Tongue (tissue), 2 donors: ENCODE results near the gene LRCH3. TPM values are rescaled to one million over a fixed set of nuclear protein-coding genes. Genes with fewer than 3 reads are reported as not detected.
"Not testable (repeated sequence)": the region's sequence is repeated elsewhere in the genome, so short reads cannot be mapped to it uniquely, and the experiment has no call there.

Experiments
- DNase-seq: peaks from one replicate; pipeline ENCODE4 v3.0.0-alpha.2; 2015
- total RNA-seq: library from RNA; depleted of rRNA; stranded (reverse); fragments of >200 nt; gene quantifications from one replicate; pipeline ENCODE4 v1.2.3, GENCODE V29; 2014

The LRCH3 gene
- total RNA-seq, 1 donor from 2014 or later, result 56.3 TPM

DNA sequence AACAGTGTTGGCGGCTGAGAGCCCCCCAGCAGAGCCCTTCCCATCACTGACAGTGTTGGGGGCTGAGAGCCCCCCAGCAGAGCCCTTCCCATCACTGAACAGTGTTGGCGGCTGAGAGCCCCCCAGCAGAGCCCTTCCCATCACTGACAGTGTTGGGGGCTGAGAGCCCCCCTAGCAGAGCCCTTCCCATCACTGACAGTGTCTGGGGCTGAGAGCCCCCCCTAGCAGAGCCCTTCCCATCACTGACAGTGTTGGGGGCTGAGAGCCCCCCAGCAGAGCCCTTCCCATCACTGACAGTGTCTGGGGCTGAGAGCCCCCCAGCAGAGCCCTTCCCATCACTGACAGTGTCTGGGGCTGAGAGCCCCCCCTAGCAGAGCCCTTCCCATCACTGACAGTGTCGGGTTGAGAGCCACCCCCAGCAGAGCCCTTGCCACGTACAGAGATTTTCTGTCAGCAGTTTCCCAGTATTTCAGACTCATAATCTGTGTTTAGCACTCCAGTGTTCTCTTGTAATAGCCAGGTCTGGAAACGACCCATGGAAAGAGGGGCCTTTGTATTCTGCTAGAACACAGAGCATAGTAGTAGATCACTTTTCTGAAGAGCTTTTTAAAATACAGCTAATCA, 96.5 kb downstream of the LRCH3 start:
- DNase-seq, result not testable (repeated sequence)

DNA sequence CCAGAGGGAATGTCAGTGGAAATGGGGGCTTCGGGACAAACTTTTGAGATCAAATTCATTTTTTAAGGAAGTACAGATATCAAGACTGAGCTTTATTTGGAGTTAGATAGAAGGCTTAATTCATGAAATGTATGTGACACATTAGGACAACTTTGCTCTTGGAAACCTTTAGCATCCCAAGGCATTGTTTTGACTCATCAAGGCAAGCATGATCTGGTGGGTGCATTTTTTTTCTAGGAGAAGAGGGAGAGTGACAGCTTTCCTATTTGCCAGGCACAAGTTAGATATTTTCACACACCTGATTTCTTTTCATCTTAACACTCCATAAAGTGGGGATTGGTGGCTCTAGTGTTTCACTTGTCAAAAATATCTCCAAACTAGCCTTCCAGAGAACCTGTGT, 97.5 kb downstream of the LRCH3 start:
- DNase-seq, result no peak

DNA sequence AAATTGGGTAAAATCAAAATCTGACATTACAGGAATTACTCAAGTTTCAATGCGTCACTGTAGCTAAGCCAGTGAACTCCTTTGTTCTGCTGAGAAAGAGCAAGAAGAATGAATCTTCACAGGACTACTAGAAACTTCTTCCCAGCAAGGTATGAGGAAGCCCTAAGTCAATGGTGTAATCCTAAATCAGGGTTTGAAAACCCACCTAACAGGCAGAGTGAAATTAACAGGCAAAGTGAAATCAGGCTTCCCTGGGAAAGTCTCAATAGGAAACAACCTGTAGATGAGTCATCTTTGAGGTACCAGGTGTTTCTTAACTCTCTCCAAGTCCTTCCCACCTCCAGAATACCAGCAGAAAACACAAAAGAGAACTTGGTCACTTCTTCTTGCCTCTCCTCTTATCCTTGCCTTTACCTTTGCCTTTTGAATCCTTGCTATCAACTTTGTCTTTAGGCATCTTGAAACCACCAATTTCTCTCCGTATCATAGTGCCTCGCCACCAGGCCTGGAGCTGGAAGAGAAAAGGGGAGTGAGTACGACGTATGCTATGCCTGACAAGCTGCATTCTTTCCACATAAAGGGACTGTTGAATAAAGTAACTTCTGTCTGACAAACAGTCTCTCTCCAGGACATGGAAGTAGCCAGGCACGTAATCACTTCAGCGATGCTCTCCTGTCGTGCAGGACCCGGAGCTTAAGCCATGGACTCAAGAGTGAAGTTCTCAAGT, 98.3 kb downstream of the LRCH3 start:
- DNase-seq, result no peak

DNA sequence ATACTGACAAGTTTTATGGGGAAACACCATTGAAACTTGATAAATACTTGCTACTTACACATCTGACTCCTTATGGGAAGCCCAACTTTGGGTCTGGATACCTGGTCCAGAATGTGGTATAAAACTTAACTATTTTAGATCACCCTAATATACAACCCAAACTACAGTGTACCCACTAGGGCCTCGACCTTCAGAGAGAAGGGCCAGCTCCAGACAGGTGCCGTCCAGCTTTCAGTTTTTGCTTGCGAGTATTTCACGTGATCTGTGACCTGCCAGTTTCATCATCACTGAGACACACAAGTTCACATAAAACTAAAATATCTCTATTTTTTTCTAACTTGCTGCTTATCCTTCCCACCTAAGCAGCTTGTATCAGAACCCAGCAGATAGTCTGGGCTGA, 99.6 kb downstream of the LRCH3 start:
- DNase-seq, result no peak

DNA sequence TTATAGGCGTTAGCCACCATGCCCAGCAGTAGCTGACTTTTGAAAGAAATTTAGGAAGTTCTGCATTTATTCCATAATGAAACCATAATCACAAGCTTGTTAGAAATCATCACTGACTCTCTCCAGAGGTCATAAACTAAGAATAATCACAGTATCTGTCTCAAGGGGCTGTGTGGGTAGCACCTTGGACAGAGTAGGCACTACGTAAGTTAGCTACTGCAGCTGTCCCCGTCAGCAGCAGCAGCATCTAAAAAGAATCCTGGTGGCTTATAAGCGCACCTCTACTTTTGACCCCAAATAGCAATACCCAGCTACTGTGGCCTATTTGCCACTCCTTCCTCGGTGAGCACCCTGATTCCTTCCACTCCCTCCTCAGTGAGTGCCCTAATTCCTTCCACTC, 101.1 kb downstream of the LRCH3 start:
- DNase-seq, result no peak

DNA sequence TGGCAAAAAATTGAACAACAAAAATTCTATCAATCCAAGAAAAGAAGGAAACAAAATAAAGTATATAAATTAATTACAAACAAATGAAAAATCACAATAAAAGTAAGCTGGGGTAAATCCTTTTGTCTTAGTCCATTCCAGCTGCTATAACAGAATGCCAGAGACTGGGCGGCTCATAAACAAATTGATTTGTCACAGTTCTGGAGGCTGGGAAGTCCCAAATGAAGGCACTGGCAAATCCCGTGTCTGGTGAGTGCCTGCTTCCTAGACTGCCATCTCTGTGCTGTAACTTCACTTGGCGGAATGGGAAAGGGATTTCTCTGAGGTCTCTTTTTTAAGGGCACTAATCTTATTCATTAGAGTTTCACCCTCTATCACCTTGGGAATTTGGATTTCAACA, 105.4 kb downstream of the LRCH3 start:
- DNase-seq, result peak; percentile 50

DNA sequence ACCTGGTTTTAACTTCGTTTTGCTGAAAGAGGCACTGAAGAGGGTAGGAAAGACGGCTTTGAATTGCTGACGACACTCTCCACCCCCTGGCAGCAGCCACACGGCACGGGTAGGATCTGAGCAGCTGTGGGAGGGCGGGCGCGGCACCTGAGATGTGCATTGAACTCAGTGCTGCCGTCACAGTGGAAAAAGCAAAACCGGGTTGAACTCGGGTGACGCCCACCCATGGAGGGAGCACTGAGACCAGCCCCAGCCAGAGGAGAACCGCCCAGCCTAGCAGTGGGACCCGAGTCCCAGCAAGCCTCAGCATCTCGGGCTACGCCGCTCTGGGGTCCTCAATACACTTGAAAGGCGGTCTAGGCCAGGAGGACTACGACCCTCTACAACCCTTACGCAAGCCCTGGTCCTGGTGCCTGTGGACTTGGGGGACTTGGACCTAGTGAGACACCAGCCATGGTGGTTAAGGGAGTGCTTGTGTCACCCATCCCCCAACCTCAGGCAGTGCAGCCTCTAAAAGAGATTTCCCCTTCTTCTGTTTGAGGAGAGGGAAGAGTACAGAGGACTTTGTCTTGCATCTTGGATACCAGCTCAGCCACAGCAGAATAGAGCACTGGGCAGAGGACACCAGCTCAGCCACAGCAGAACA, 108.9 kb downstream of the LRCH3 start:
- no peak for DNase-seq

DNA sequence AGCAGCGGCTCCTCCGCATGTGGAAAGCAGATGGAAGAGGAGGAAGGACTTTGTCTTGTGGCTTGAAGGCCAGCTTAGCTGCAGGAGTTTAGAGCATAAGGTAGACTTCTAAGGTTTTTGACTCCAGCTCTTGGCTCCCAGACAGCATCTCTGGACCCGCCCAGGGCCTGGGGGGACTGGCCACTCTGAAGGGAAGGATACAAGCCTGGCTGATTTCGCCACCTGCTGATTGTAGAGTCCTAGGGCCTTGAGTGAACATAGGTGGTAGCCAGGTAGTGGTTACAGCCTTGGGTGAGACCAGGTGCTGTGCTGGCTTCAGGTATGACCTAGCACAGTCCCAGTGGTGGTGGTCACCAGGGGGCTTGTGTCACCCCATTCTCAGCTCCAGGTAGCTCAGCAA, 110.6 kb downstream of the LRCH3 start:
- no peak for DNase-seq

DNA sequence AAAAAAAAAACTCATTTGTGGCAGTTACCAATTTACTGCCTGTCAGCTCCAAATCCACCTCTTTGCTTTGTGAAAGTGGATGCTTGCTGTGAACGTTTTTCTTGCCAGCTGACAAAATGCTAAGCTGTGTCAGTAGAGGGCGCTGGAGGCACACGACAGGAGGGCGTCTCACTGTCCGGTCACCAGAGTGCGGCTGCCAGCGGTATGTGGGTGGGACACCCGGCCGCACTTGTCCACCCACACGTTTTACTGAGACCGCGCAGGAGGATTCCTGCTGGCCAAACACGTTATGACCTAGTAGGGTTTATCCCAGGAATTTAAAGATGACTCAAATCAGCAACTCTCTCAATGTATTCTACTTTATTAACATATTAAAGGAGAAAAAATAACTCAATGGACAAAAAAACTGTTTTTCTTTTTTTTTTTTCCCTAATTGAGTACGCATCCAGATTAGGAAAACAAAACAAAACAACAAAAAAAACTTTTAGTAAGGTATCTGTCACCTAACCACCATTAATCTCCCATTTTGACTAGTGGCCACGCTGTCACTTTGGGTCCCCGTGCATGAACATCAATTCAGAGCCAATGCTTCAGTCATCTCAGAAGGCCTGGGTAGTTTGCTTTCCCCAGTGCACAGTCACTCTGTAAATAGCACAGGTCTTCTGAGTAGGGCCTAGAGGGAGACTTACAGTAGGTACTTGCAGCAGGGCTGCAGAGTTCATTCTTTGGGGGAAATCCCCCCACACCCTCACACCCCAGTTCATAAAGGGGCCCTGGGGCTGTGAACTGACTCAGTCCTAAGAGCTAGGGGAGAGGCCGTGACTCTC, 115.2 kb downstream of the LRCH3 start:
- peak; percentile 93 for DNase-seq

DNA sequence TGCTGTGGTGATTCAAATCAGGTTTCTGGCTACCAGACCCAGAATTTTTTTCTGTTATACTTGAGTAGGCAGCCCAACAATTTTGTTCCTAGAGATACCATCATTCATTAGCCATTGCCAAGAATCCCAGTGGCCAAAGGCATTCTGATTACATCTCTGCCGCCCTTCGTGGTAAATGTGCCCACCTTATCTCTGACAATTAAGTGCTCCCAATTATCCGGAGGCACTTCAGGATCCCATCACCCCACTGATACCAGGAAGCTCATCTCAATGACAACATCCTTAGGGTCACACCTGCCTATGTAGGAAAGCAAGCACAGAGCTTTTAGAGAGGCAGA, 115.8 kb downstream of the LRCH3 start:
- DNase-seq, result no peak

DNA sequence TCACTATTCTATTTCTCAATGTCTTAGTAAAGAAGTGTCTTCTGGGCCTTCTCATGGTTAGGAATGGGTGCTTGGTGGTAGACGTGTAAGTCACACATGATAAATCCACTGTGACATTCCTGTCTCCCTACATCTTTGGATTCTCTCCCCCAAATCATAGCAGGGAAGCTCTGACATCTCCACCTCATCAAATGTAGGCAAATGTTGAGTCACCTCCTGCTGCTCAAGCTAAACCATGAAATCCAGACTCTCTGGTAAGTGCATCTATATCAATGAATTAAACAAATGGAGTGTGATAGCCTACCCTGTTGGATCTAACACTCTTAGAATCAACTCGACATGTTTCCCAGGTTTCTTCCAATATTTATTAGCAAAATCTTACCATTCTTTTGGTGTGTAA, 116.1 kb downstream of the LRCH3 start:
- no peak for DNase-seq

DNA sequence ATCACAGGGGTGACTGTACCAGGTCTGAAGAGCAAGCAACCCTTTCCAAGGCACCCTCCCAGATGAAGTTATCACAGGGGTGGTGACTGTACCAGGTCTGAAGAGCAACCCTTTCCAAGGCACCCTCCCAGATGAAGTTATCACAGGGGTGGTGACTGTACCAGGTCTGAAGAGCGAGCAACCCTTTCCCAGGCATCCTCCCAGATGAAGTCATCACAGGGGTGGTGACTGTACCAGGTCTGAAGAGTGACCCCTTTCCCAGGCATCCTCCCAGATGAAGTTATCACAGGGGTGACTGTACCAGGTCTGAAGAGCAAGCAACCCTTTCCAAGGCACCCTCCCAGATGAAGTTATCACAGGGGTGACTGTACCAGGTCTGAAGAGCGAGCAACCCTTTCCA, 117.5 kb downstream of the LRCH3 start:
- not testable (repeated sequence) for DNase-seq

DNA sequence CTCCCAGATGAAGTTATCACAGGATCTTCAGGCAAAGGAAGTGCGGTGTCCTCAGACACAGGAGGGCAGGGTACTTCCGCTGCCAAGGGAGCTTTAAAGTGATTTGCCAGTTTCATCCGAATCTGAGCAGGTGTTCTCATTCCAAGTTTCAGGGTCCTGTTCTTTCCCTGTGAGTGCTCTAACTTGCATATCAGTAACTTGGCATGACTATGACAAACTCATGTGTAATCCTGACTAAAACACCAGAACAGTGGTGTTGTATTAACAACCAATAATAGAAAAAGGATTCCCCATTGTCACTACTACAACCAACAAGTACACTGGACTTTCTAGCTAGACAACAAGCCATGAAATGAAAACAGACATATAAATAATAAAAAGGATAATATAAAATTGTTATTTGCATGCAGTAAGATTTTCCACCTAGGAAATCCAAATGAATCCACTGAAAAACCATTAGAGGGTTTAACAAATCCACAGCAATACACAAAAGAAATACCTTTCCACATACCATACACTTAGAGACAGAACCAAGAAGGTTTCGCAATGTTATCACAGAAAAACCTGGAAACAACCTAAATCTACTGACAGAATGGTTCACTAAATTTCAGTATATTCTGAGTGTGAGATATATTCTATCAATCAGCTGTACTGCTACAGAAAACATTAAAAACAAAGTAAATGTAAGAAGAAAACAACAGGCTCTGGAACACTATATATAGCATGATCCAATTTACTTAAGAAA, 118.1 kb downstream of the LRCH3 start:
- DNase-seq, result no peak

DNA sequence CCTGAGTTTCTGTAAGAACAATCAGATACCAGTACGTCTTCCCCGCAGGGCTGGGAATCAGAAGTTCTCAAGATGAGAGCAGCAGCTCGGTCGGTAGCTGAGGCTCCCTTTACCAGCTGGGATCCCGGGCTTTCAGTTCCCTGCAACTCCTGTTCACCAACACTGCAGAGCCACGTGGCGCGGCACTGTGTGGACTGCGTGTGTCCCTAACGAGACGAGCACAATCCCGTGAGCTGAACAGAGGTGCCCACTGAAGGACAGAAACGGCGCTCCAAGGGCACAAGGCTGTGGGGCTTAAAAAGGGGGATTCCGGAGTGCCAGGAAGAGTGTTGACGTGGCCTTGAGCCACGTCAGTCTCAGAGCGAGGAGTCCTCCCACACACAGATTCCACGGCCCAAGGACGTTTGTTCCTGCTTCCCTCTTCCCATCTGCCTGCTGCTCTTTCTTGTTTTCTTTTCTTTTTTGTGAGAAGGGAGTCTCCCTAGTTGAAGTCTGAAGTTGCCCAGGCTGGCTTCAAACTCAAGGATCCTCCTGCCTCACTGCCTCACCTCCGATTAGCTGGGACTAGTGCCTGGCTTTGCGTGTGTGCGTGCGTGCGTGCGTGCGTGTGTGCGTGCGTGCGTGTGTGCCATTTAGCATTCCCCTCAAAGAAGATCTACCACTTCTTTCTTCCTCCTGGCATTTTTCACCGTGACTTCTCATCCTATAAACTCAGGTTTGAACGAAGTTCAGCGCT, 121.9 kb downstream of the LRCH3 start:
- DNase-seq, result no peak

DNA sequence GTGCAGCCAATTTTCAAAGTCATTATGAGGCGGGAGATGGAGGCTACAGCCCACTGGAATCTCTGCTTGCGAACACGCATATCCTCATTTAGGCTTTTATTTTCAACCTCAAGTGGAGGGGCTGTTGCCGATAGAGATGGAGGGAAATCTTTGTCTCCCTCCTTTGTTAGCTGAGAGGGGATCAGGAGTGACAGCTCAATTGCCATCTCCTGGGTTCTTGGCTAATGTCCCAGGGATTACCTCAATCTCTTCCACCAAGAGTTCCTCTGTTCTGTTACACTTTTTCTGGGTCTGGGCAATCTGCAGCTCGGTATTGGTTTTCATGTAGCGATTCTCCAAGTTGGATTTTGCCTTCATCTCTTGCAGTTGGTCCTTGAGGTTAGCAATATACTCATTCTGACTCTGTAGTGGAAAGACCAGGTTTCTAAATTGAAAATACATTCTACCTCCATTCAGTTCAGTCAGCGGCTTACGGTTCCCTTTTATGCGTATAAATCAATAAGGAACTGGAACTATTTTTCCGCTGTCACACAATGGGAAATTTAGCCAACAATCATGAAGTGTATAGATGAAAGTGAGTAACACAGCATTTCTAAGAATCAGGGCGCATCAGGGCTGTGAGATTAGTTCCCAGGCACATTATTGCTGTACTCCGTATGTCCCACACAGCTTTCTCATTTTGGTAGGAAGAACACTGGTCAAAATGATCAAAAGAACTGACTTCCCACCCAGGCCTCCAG, 122.8 kb downstream of the LRCH3 start:
- DNase-seq, result no peak

DNA sequence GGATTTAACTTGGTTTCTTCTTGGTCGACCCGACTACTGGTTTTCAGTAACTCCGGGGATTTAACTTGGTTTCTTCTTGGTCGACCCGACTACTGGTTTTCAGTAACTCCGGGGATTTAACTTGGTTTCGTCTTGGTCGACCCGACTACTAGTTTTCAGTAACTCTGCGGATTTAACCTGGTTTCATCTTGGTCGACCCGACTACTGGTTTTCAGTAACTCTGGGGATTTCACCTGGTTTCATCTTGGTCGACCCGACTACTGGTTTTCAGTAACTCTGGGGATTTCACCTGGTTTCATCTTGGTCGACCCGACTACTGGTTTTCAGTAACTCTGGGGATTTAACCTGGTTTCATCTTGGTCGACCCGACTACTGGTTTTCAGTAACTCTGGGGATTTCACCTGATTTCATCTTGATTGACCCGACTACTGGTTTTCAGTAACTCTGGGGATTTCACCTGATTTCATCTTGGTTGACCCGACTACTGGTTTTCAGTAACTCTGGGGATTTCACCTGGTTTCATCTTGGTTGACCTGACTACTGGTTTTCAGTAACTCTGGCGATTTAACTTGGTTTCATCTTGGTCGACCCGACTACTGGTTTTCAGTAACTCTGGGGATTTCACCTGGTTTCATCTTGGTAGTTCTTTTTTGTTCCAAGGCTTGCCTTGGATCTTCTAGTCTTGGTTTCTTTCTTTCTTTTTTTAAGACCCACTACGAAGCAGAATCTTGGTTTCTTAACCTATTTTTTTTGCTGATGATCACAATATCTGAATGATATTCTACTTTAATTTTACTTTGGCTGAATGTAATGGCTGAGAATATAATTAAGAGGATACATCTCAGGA, 130.6 kb downstream of the LRCH3 start:
- DNase-seq, result not testable (repeated sequence)

DNA sequence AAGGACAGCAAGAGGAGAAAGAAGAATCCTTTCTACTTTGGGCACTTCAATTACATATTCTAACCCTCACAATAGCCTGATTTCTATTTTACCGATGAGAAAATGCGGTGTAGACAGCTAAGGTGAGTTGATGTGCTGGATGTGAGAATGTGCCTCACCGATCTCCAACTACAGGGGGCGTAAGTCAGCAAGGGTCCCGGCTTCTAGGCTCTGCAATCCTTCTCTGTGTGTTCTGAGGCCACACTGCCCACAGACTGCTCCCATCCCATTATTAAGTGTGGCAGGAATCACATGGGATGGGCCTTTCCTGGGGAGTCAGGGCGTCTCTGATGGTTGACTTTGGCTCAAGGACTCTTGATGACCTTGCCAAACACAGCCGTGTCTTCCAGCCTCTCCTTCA, 135.4 kb downstream of the LRCH3 start:
- no peak for DNase-seq

DNA sequence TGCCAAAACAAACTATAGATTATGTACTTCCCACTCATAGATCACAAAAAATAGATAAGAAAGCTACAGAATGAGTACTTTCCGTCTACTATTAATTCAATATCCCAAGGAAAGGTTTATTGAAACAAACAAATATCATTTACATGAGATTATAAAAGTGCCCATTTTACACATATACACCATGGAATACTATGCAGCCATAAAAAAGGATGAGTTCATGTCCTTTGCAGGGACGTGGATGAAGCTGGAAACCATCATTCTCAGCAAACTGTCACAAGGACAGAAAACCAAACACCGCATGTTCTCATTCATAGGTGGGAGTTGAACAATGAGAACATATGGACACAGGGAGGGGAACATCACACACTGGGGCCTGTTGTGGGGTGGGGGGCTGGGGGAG, 136.5 kb downstream of the LRCH3 start:
- not testable (repeated sequence) for DNase-seq

DNA sequence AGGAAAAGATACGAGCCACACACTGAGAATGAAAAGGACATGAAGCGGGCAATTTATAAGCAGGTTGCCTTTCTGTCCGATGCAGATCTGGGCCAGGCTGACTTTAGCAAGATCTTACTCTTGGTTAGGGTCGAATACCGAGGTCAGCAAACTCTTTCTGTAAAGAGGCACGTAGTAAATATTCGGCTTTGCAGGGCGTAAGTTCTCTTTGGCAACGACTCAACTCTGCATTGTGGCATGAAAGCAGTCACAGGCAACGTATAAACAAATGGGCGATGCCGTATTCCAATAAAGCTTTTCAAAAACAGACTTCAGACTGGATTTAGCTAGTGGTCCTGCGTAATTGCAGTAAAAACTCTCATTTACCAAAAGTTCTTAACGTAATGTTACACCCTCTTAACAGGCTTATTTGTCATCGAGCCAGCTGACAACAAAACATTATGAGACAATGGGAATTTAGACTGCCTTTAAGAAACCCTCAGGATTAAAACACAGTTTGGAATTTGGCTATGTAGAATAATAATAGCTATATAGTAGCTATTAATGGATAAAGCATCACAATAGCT, 145.8 kb downstream of the LRCH3 start:
- no peak for DNase-seq
